GM12878 (cell line): ENCODE measurements around the gene ADD1. TPM values are rescaled to one million over a fixed set of nuclear protein-coding genes. Genes with fewer than 3 reads are reported as not detected.

Source experiments
- ATF7 ChIP-seq: fragments of 450-650 bp; IDR thresholded peaks from 2 replicates; pipeline ENCODE4 v1.6.1; 2016; ENCODE audit warnings: low read depth, mild to moderate bottlenecking
- DPF2 ChIP-seq: fragments of 450-650 bp; IDR thresholded peaks from 2 replicates; pipeline ENCODE4 v1.6.1; 2017; ENCODE audit warnings: mild to moderate bottlenecking
- ETV6 ChIP-seq, 2 experiments: fragments of 450-650 bp in 1 of 2; IDR thresholded peaks in 1 of 2; conservative IDR thresholded peaks in 1 of 2; 2 replicates each; pipeline ENCODE4 v1.6.1; 2014; ENCODE audit warnings: antibody characterized with exemption in 1 of 2, borderline replicate concordance in 1 of 2, low read depth in 1 of 2, mild to moderate bottlenecking in 1 of 2, moderate library complexity in 1 of 2
- FOXM1 ChIP-seq: IDR thresholded peaks from 2 replicates; pipeline ENCODE4 v1.6.1; 2012; ENCODE audit warnings: low read depth, mild to moderate bottlenecking, inconsistent platforms, low read length, moderate library complexity
- IKZF1 ChIP-seq: fragments of 450-650 bp; conservative IDR thresholded peaks from 2 replicates; pipeline ENCODE4 v1.6.1; 2017; ENCODE audit warnings: antibody characterized with exemption, mild to moderate bottlenecking
- IKZF2 ChIP-seq, 2 experiments: fragments of 450-650 bp; IDR thresholded peaks; 2 replicates each; pipeline ENCODE4 v1.6.1; 2017; ENCODE audit warnings: mild to moderate bottlenecking in 2 of 2, moderate library complexity in 2 of 2
- MLLT1 ChIP-seq: fragments of 450-650 bp; IDR thresholded peaks from 2 replicates; pipeline ENCODE4 v1.6.1; 2016; ENCODE audit warnings: mild to moderate bottlenecking
- ZBTB11 ChIP-seq: fragments of 450-650 bp; formaldehyde crosslinking; IDR thresholded peaks from 2 replicates; pipeline ENCODE4 v1.5.0; 2022; ENCODE audit warnings: mild to moderate bottlenecking, missing genetic modification characterization
- ZNF24 ChIP-seq: fragments of 450-650 bp; IDR thresholded peaks from 2 replicates; pipeline ENCODE4 v1.6.1; 2017; ENCODE audit warnings: antibody characterized with exemption, mild to moderate bottlenecking
- polyA plus RNA-seq, 11 experiments: library from polyadenylated mRNA; depleted of rRNA in 4 of 11; unstranded in 6 of 11; stranded (reverse) in 5 of 11; fragments of >200 nt; fragmentation: Nextera tagmentation in 4 of 11; fragmentation: Illumina TruSeq in 1 of 11; extraction: Ambion mirVana in 4 of 11; extraction: Trizol in 1 of 11; gene quantifications; 1 replicate in 1 of 11; 2 replicates in 10 of 11; pipeline versions ENCODE4 v1.2.1 to v1.2.3, GENCODE V29; 2011 to 2016; ENCODE audit warnings: inconsistent platforms in 2 of 11, missing spikeins in 2 of 11, low read depth in 1 of 11
- total RNA-seq, 4 experiments: library from RNA; depleted of rRNA in 3 of 4; stranded (reverse); fragments of >200 nt in 3 of 4; fragmentation: Illumina TruSeq in 1 of 4; extraction: Trizol in 1 of 4; gene quantifications; 2 replicates each; pipeline versions ENCODE4 v1.2.1 to v1.2.3, GENCODE V29; 2013 to 2021
- TF ChIP-seq, protein P1 (sequence below): fragments of 450-650 bp; IDR thresholded peaks from 2 replicates; pipeline ENCODE4 v1.6.1; 2017; ENCODE audit warnings: low read depth, mild to moderate bottlenecking, moderate library complexity
- TF ChIP-seq, protein P2 (sequence below): fragments of 450-650 bp; IDR thresholded peaks from 2 replicates; pipeline ENCODE4 v1.6.1; 2017; ENCODE audit warnings: mild to moderate bottlenecking, moderate library complexity

Gene ADD1
- total and polyA plus RNA-seq, 10 of the 15 experiments (the other 5 are each of a cell fraction or from before 2014, with no cell fraction given) = 21.6 to 182 (median 105) TPM

- TF ChIP-seq, protein P1, sequence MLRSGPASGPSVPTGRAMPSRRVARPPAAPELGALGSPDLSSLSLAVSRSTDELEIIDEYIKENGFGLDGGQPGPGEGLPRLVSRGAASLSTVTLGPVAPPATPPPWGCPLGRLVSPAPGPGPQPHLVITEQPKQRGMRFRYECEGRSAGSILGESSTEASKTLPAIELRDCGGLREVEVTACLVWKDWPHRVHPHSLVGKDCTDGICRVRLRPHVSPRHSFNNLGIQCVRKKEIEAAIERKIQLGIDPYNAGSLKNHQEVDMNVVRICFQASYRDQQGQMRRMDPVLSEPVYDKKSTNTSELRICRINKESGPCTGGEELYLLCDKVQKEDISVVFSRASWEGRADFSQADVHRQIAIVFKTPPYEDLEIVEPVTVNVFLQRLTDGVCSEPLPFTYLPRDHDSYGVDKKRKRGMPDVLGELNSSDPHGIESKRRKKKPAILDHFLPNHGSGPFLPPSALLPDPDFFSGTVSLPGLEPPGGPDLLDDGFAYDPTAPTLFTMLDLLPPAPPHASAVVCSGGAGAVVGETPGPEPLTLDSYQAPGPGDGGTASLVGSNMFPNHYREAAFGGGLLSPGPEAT = peak; percentile 59
- peak; percentile 50 for TF ChIP-seq ATF7
- no peak for TF ChIP-seq ZBTB11 (CRISPR knock-in tag)
- TF ChIP-seq ZNF24 = no peak
- peak; percentile 91 for TF ChIP-seq IKZF1
- peak; percentile 68 to 81; a peak in 3 of 4 replicates for TF ChIP-seq IKZF2 (IDR thresholded peaks at IDR 0.05)
- TF ChIP-seq, protein P2, sequence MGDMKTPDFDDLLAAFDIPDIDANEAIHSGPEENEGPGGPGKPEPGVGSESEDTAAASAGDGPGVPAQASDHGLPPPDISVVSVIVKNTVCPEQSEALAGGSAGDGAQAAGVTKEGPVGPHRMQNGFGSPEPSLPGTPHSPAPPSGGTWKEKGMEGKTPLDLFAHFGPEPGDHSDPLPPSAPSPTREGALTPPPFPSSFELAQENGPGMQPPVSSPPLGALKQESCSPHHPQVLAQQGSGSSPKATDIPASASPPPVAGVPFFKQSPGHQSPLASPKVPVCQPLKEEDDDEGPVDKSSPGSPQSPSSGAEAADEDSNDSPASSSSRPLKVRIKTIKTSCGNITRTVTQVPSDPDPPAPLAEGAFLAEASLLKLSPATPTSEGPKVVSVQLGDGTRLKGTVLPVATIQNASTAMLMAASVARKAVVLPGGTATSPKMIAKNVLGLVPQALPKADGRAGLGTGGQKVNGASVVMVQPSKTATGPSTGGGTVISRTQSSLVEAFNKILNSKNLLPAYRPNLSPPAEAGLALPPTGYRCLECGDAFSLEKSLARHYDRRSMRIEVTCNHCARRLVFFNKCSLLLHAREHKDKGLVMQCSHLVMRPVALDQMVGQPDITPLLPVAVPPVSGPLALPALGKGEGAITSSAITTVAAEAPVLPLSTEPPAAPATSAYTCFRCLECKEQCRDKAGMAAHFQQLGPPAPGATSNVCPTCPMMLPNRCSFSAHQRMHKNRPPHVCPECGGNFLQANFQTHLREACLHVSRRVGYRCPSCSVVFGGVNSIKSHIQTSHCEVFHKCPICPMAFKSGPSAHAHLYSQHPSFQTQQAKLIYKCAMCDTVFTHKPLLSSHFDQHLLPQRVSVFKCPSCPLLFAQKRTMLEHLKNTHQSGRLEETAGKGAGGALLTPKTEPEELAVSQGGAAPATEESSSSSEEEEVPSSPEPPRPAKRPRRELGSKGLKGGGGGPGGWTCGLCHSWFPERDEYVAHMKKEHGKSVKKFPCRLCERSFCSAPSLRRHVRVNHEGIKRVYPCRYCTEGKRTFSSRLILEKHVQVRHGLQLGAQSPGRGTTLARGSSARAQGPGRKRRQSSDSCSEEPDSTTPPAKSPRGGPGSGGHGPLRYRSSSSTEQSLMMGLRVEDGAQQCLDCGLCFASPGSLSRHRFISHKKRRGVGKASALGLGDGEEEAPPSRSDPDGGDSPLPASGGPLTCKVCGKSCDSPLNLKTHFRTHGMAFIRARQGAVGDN = 0 out of 2 replicates have a peak, but pooled peaks have one; percentile 10
- TF ChIP-seq DPF2 = peak; percentile 85
- no peak for TF ChIP-seq FOXM1
- 0 out of 4 replicates have a peak, but pooled peaks of 1 of the 2 experiments have one; percentile 53 for TF ChIP-seq ETV6 (conservative IDR thresholded peaks at IDR 0.05 in 1 of 2, IDR thresholded peaks at IDR 0.05 in 1 of 2; ENCODE audit: borderline replicate concordance in 1 of 2, low read depth in 1 of 2)
- TF ChIP-seq MLLT1 = peak; percentile 53; the same call in 1 of the 2 replicates
- TF ChIP-seq, all 136 proteins: peak for 23
Observed at GRCh38 chr4:2800691-2801596, 42.7 kb upstream of the ADD1 start (continued).
